ENCODE results near the gene CNTNAP5. TPM values are rescaled to one million over a fixed set of nuclear protein-coding genes. Genes with fewer than 3 reads are reported as not detected.

Gene CNTNAP5
- total and polyA plus RNA-seq, 5 donors, result not detected

DNA sequence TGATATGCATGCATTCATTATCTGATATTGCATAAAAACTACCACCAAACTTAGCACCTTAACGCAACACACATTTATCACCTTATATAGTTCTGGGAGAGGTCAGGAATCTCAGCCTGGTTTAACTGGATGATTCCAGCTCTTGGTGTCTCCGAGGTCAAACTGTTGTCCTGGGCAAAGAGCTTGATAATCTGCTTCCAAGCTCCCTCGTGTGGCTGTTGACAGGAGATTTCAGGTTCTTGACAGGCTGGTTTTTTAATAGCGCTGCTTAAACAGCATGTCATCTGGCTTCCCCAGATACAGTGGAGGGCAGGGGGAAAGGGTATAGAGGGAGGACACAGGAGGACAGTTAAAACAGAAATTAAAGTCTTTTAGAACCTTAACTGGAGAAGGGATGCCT is 785.0 kb downstream of the CNTNAP5 start:
- Histone ChIP-seq H3K4me1 (ENCODE audit: control insufficient read depth, insufficient read depth, low read length) (no peaks in the 10 kb centered on the region), H3K9me3 (ENCODE audit: control insufficient read depth, low read length) (no peaks in the 10 kb centered on the region), H3K27me3 (ENCODE audit: control insufficient read depth, insufficient read depth) (no peaks in the 10 kb centered on the region), H3K27ac (ENCODE audit: low read length) (no peak overlapping the region), H3K4me3 (ENCODE audit: low read length) (no peak overlapping the region)
- DNase-seq (no peak), ATAC-seq (peak; percentile 49 to 55)
- WGBS, result 31% methylated on average over 4 of the region's 4 CpGs
- intact Hi-C loops (cut with DNase I), result loop anchor here in 1 of 4 donors (5.0 kb wide), 1 partner anchor 783 kb away; the partner anchor contains the start of gene CNTNAP5

DNA sequence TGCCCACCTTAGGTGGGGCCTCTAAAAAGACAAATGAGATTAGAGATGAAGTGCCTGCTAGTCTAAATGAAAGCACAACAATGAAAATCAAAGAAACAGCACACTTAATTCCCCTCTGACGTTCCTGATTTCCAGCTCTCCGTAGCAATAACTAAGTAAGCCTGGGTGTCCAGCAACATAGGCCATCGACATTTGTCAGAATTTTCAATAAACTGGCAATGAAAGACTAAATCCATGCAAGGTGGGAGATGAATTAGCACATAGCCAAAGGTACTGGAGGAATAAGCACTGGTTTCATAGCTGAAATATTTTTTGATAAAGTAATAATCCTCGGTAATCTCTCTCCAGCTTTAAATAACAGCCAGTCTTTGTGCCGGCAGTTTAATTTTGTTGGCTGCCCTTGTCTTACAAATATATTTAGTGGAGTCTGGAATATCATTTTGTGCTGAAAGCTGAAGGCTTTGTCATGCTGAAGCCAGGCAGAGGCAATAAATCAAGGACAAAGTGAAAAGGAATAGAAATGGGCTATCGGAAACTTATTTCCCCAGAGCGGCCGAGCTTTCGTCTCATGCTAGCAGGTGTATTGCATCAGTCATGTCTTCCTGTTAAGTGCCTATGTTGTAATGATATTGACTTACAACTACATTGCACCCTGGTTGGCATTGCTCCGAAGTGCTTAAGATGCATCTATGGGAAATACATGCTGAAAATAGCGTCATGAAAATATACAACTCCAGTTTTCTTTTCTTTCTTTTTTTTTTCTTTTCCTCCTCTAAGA is 790.1 kb downstream of the CNTNAP5 start:
- 59% methylated on average over 11 of the region's 11 CpGs for WGBS
- Histone ChIP-seq H3K27ac (ENCODE audit: low read length) (no peak overlapping the region), H3K9me3 (ENCODE audit: control insufficient read depth, low read length) (no peaks in the 10 kb centered on the region), H3K4me1 (ENCODE audit: control insufficient read depth, insufficient read depth, low read length) (no peaks in the 10 kb centered on the region), H3K4me3 (ENCODE audit: low read length) (no peak overlapping the region), H3K27me3 (ENCODE audit: control insufficient read depth, insufficient read depth) (no peaks in the 10 kb centered on the region)
- DNase-seq (peak in 1 of 3 donors; percentile 28), ATAC-seq (no peak)
- intact Hi-C loops (cut with DNase I), result loop anchor here in 1 of 4 donors (5.0 kb wide), 1 partner anchor 788 kb away; the partner anchor contains the start of gene CNTNAP5

DNA sequence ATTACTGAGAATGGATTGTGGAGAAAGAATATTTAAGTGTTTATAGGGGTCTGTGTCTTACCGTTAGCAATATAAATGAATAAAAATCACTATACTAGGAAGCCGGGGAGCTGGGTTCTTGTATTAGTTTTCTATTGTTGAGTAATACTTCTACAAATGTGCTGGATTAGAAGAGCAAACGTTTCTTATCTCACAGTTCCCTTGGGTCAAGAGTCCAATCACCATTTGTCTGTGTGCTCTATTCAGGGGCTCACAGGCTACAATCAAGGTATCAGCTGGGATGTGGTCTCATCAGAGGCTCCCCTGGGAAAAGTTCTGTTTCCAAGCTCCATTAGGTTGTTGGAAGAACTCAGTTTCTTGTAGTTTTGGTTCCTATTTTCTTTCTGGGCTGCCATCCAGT is 790.9 kb downstream of the CNTNAP5 start:
- Histone ChIP-seq H3K9me3 (ENCODE audit: control insufficient read depth, low read length) (no peaks in the 10 kb centered on the region), H3K4me3 (ENCODE audit: low read length) (no peak overlapping the region), H3K27me3 (ENCODE audit: control insufficient read depth, insufficient read depth) (no peaks in the 10 kb centered on the region), H3K4me1 (ENCODE audit: control insufficient read depth, insufficient read depth, low read length) (no peaks in the 10 kb centered on the region), H3K27ac (ENCODE audit: low read length) (no peak overlapping the region)
- intact Hi-C loops (cut with DNase I), result no loop called here
- ATAC-seq, result no peak
- WGBS, result 60% methylated on average over 3 of the region's 3 CpGs
- no peak for DNase-seq

DNA sequence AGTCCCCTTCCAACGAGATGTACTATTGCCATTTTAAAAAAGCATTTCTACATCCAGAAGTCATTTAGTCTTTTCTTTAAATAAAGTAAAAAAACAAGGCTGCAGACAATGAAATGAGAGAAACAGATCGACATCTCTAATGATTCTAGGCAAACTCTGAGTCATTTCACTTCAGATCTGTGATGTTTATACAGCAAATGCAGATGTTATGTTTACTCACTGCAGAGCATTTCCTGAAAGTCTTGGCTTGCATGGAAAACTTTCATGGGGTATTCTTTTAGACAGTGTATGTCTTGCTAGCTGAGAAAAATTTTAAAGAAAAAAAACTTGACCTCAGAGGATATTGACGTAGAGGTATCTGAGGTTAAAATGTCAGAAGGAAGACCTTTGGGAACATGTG is 797.4 kb downstream of the CNTNAP5 start:
- DNase-seq, result no peak
- intact Hi-C loops (cut with DNase I), result no loop called here
- no peak overlapping the region for H3K27ac ChIP-seq (ENCODE audit: low read length)
- H3K4me3 ChIP-seq (ENCODE audit: low read length), result no peak overlapping the region
- H3K4me1 ChIP-seq (ENCODE audit: control insufficient read depth, insufficient read depth, low read length), result no peaks in the 10 kb centered on the region
- no peaks in the 10 kb centered on the region for H3K27me3 ChIP-seq (ENCODE audit: control insufficient read depth, insufficient read depth)
- 59% methylated on average over 3 of the region's 3 CpGs for WGBS
- H3K9me3 ChIP-seq (ENCODE audit: control insufficient read depth, low read length), result no peaks in the 10 kb centered on the region
- no peak for ATAC-seq

DNA sequence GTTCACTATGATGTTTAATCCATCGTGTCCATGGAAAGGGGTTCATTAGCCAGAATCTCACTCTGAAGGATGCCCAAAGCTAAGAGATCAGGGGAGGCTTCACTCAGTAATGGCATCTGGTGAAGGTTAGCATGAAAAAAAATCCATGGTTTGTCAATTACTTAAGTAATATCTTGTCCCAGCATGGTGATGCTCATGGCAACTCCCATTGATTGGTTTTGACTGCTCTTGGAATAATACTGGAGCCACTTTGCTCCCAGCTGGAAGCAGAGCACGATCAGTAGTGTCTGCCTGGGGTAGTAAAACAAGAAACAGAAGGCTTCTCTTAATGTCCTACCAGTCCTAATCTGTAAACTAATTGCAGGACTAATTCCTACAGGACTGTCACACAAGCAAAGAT is 799.4 kb downstream of the CNTNAP5 start:
- H3K9me3 ChIP-seq (ENCODE audit: control insufficient read depth, low read length), result no peaks in the 10 kb centered on the region
- no peak for DNase-seq
- no peak overlapping the region for H3K4me3 ChIP-seq (ENCODE audit: low read length)
- ATAC-seq, result no peak
- no peaks in the 10 kb centered on the region for H3K27me3 ChIP-seq (ENCODE audit: control insufficient read depth, insufficient read depth)
- no peak overlapping the region for H3K27ac ChIP-seq (ENCODE audit: low read length)
- WGBS, result 77% methylated on average over 2 of the region's 2 CpGs
- intact Hi-C loops (cut with DNase I), result no loop called here
- H3K4me1 ChIP-seq (ENCODE audit: control insufficient read depth, insufficient read depth, low read length), result no peaks in the 10 kb centered on the region

DNA sequence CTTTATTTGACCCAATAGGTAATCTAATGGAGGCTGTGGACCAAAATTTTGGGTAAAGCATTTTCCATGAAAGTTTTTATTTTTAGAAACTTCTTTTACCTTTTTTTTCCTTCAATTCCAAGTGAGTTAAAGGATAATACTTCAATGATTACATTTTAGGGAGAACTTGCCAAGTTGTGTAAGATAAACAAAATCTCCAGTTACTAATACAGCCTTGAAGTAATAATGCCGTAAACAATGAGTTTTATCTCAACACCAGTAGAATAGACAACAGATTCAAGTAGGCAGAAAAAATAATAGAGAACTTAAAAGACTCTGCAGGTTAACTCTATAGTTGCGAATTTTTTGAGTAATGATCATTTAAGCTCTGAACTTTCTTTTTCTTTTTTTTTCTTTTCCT is 807.4 kb downstream of the CNTNAP5 start:
- DNase-seq, result no peak
- no peaks in the 10 kb centered on the region for H3K4me1 ChIP-seq (ENCODE audit: control insufficient read depth, insufficient read depth, low read length)
- intact Hi-C loops (cut with DNase I), result no loop called here
- H3K27ac ChIP-seq (ENCODE audit: low read length), result no peak overlapping the region
- no peak for ATAC-seq
- H3K27me3 ChIP-seq (ENCODE audit: control insufficient read depth, insufficient read depth), result no peaks in the 10 kb centered on the region
- WGBS, result 59% methylated on average over 2 of the region's 2 CpGs
- H3K4me3 ChIP-seq (ENCODE audit: low read length), result no peak overlapping the region
- no peaks in the 10 kb centered on the region for H3K9me3 ChIP-seq (ENCODE audit: control insufficient read depth, low read length)

DNA sequence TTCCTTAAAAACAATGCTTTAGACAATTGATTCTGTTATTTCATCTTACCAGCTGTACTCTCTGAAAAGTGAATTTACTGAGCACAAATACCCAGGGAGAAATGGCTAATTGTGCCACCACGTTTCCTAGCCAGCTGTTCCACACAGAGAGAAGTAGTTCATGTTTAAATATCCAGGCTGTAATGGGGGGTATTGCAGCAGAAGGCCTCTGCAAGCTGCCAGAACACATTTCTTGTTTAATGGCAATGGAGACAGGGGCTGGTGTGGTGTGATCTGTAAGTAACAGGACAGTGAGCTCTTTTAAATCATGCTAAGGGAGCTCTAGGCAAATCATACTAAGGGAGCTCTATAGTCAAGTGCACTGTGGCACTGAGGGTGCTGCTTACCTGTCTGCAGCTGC is 809.2 kb downstream of the CNTNAP5 start:
- no peak for ATAC-seq
- Histone ChIP-seq H3K4me1 (ENCODE audit: control insufficient read depth, insufficient read depth, low read length) (no peaks in the 10 kb centered on the region), H3K9me3 (ENCODE audit: control insufficient read depth, low read length) (no peaks in the 10 kb centered on the region), H3K27ac (ENCODE audit: low read length) (no peak overlapping the region), H3K4me3 (ENCODE audit: low read length) (no peak overlapping the region), H3K27me3 (ENCODE audit: control insufficient read depth, insufficient read depth) (no peaks in the 10 kb centered on the region)
- no peak for DNase-seq
- WGBS, result 61% methylated on average over 1 of the region's 1 CpG
- intact Hi-C loops (cut with DNase I), result no loop called here

DNA sequence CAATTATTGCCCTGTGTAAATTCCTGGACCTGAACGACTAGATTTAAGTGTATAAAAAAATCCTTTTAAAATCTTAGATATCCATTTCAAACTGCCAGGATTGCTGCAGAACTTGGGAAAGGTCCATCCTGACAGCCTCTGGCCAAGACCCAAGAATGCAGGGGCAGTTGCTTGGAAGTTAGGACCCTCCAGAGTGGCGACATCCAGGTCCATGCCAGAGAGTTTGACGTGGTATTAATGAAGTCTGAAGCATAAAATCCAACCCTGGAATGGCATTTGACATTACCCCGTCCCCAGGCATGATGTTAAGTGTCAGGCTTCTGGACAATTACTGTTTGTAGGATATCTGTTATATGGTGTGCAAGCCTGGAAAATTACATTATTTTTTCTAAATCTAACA is 810.2 kb downstream of the CNTNAP5 start:
- Histone ChIP-seq H3K4me1 (ENCODE audit: control insufficient read depth, insufficient read depth, low read length) (no peaks in the 10 kb centered on the region), H3K4me3 (ENCODE audit: low read length) (no peak overlapping the region), H3K27me3 (ENCODE audit: control insufficient read depth, insufficient read depth) (no peaks in the 10 kb centered on the region), H3K27ac (ENCODE audit: low read length) (no peak overlapping the region), H3K9me3 (ENCODE audit: control insufficient read depth, low read length) (no peaks in the 10 kb centered on the region)
- intact Hi-C loops (cut with DNase I), result no loop called here
- no peak for DNase-seq
- ATAC-seq, result no peak
- WGBS, result 53% methylated on average over 4 of the region's 4 CpGs

DNA sequence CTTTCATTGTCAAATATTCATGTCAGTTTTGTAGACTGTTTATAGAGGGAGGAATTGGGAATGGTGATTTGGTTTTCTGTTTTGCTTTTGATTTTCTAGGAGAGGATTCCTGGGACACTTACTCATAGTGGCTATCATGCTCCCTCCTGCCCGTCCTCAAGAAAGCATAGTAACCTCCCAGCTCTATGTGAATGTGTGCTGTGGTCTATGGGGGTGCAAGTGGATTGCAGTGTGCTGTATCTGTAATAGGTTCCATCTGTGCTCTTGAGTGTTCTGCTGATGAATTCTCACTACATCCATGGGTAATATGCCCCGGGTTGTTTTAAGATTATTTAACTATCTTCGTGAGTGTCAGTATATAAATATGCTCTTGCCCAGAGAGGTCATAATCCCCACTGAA is 811.3 kb downstream of the CNTNAP5 start:
- H3K9me3 ChIP-seq (ENCODE audit: control insufficient read depth, low read length), result no peaks in the 10 kb centered on the region
- WGBS, result 37% methylated on average over 3 of the region's 3 CpGs
- ATAC-seq (no peak), DNase-seq (no peak)
- H3K27me3 ChIP-seq (ENCODE audit: control insufficient read depth, insufficient read depth), result no peaks in the 10 kb centered on the region
- no peaks in the 10 kb centered on the region for H3K4me1 ChIP-seq (ENCODE audit: control insufficient read depth, insufficient read depth, low read length)
- H3K4me3 ChIP-seq (ENCODE audit: low read length), result no peak overlapping the region
- intact Hi-C loops (cut with DNase I), result no loop called here
- H3K27ac ChIP-seq (ENCODE audit: low read length), result no peak overlapping the region

DNA sequence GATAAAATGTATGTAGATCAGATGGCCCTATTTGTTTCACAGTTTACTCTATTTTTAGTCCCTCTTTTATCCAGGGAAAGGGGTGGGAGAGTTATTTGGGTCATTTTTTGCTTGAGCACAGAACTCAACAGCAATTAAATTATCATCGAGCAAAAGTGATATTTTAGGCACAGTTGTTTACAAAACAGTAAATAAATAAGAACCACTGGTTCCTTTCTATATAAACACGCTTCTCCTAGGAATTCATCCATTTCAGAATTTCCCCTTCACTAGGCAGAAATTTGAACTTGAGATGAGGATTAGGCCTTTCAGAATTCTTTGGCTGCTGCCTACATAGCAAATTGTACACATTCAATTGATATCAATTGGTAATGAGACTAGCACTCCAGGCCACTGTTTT is 812.4 kb downstream of the CNTNAP5 start:
- ATAC-seq (no peak), DNase-seq (no peak)
- H3K27me3 ChIP-seq (ENCODE audit: control insufficient read depth, insufficient read depth), result no peaks in the 10 kb centered on the region
- WGBS, result 77% methylated on average over 2 of the region's 2 CpGs
- H3K4me1 ChIP-seq (ENCODE audit: control insufficient read depth, insufficient read depth, low read length), result no peaks in the 10 kb centered on the region
- no peak overlapping the region for H3K27ac ChIP-seq (ENCODE audit: low read length)
- H3K4me3 ChIP-seq (ENCODE audit: low read length), result no peak overlapping the region
- intact Hi-C loops (cut with DNase I), result no loop called here
- no peaks in the 10 kb centered on the region for H3K9me3 ChIP-seq (ENCODE audit: control insufficient read depth, low read length)

DNA sequence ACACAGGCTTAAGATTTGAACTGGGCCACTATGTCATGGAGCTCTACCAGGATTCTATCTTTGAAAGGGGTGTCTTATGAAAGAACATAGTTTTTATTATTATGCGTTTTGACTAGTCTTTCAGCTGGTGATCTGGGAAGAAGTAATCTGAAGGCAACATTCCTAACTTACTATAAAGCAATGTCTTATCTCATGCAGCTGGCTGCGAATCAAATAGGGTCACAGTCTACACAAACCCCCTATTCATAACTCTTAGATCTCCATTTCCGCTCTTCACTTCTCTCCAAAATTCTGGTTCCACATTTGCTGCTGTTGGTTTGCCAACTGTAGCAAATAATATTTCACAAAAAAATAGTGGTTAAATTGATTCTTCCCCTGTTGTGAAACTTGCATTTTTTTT is 813.3 kb downstream of the CNTNAP5 start:
- intact Hi-C loops (cut with DNase I), result no loop called here
- no peaks in the 10 kb centered on the region for H3K27me3 ChIP-seq (ENCODE audit: control insufficient read depth, insufficient read depth)
- no peak for DNase-seq
- peak in 1 of 2 donors; percentile 29 for ATAC-seq
- 53% methylated on average over 3 of the region's 3 CpGs for WGBS
- H3K4me3 ChIP-seq (ENCODE audit: low read length), result no peak overlapping the region
- no peaks in the 10 kb centered on the region for H3K4me1 ChIP-seq (ENCODE audit: control insufficient read depth, insufficient read depth, low read length)
- H3K9me3 ChIP-seq (ENCODE audit: control insufficient read depth, low read length), result no peaks in the 10 kb centered on the region
- H3K27ac ChIP-seq (ENCODE audit: low read length), result no peak overlapping the region

DNA sequence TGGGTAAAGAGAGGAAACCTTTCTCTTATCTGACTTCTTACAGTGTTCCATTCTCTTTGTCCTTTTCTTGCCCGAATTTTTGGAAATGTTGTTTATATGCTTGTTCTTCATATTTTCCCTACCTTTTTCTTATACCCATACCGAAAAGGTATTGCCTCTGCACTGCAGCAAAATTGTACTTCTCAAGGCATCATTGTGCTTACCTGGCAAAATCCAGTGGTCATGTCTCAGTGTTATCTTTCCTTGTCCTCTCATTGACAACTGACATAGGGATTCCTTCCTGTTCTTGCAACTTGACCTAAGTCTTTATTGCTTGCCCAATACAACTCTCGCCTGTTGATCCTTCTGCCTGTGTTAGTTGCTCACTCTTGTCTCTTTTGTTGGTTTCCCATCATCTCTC is 842.2 kb downstream of the CNTNAP5 start:
- ATAC-seq, result no peak
- Histone ChIP-seq H3K4me1 (ENCODE audit: control insufficient read depth, insufficient read depth, low read length) (no peaks in the 10 kb centered on the region), H3K27me3 (ENCODE audit: control insufficient read depth, insufficient read depth) (no peaks in the 10 kb centered on the region), H3K27ac (ENCODE audit: low read length) (no peak overlapping the region), H3K9me3 (ENCODE audit: control insufficient read depth, low read length) (no peaks in the 10 kb centered on the region), H3K4me3 (ENCODE audit: low read length) (no peak overlapping the region)
- DNase-seq, result no peak
- 80% methylated on average over 3 of the region's 3 CpGs for WGBS
- intact Hi-C loops (cut with DNase I), result no loop called here

Data from right cardiac atrium (tissue), 5 donors.